Stimulated activated CD4-positive, alpha-beta T cell treated with anti-CD3 and anti-CD28 coated beads, TNF-alpha, amount 100 ng/mL, for 1 hour (primary cell): Measurements from ENCODE around the gene KDM1B.
"Not testable (repeated sequence)": the region's sequence is repeated elsewhere in the genome, so short reads cannot be mapped to it uniquely, and the experiment has no call there.

Experiments
- DNase-seq, 3 donors: peaks; one replicate each; pipeline ENCODE4 v3.0.0-alpha.2; 2020; ENCODE audit warnings: low read depth in 3 of 3, low spot score in 1 of 3

KDM1B gene

DNA sequence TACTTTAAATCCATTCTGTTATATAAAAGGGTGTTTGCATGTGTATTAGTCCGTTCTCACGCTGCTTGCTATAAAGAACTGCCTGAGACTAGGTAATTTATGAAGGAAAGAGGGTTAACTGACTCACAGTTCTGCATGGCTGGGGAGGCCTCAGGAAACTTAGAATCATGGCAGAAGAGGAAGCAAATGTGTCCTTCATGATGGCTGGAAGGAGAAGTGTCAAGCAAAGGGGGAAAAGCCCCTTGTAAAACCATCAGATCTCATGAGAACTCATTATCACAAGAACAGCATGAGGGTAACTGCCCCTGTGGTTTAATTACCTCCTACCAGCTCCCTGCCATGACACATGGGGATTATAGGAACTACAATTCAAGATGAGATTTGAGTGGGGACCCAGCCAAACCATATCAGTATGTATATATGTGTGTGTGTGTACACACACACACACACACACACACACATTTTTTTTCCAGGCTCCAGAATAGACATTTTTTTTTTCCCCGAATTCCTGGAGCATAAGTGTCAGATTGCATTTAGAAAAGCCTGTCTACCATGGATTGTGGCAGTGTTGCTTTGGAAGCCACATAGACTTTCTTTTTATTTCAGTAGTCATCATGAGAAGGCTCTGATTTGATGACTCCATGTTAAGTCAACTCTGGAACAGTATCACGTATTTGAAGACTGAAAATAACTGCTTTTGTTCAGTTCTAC lies 31.5 kb downstream of the KDM1B start:
- DNase-seq = no peak

DNA sequence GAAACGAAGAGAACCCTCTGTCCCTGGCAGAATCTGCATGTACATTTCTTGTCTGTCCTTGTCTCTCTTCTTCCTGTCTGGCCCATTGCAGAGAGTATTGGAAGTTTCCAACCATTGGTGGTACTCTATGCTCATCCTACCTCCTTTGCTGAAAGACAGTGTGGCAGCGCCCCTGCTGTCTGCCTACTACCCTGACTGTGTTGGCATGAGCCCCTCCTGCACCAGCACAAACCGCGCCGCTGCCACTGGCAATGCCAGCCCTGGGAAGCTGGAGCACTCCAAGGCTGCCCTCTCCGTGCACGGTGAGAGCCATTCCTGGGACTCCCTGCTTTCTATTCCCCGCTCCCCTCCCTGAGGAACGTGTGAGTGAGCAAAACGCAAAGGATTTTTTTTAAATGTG lies 32.5 kb downstream of the KDM1B start:
- no peak for DNase-seq

DNA sequence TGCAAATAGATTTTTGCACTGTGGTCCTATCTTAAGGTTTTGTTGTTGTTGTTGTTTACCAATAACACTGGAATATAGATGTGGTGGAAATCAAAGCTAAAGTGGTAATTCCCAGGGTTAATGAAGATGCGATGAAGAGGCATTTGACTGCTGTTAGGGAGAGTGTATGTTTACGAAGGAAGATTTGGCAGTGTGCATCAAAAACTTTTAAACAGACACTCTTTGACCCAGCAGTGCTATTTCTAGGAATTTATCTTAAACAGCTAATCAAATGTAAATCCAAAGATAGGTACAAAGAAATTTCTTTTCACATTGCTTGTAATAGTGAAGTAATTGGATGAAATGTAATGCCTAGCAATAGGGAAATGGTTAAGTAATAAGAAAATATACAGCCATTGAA lies 34.0 kb downstream of the KDM1B start:
- no peak for DNase-seq

DNA sequence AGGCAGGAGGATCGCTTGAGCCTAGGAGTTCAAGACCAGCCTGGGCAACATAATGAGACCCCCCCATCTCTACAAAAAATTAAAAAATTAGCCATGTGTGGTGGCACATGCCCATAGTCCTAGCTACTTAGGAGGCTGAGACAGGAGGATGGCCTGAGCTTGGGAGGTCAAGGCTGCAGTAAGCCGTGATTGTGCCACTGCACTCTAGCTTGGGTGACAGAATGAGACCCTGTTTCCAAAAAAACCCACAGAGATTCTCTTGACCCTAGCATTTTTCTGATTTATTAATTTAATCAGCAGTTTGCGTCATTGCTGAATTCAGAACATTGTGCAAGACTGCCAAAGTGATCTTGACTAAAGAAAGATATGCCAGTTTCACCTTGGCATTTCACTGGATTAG lies 36.8 kb downstream of the KDM1B start:
- DNase-seq = no peak

DNA sequence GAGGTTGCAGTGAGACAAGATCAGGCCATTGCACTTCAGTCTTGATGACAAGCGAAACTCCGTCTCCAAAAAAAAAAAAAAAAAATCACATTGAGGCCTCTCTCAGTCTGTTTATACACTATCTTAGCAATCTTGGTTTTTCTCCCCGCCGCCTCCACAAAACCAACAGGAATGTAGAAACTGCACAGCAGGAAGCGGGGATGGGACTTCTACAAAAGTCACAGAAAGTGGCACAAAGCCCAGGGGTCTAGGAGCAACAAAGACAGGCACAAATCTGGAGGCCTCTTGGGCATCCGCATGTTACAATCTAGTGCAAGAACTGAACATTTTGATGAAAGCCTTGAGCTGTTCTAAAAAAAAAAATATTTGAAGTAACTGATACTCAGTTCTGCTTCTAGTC lies 48.6 kb downstream of the KDM1B start:
- no peak for DNase-seq

DNA sequence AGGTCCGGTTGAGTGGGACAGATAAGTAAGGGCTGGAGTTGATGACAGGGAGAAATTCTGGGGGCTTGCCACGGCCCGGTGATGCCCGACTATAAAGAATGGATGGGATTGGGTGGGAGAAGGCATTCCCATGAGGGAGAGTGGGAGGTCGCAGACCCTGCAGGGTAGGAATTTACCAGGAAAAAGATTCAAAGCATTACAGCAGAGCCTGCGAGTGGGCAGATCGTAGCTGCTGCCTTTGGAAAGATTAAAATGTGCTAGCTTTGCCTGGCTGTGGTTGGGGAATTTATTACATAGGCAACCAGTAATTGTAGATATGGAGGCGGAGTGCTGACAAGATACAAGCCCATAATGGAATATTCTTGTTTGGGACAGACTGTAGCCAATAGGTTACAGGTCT lies 49.5 kb downstream of the KDM1B start:
- DNase-seq = no peak

DNA sequence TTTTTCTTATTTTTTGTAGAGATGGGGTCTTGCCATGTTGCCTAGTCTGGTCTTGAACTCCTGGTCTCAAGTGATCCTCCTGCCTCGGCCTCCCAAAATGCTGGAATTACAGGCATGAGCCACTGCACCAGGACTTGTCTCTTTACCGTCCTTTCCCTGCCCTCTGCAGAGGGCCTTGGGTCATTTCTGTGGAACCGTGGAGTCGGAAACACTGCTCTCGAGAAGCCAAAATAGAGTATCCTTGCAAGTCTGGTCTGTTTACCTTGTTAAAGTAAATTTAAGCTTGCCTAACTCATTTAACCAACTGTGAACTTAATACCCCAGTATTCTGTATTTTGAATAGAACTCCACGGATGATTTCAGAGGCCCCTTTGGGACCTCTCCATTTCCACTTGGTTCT lies 51.4 kb downstream of the KDM1B start:
- DNase-seq = no peak

DNA sequence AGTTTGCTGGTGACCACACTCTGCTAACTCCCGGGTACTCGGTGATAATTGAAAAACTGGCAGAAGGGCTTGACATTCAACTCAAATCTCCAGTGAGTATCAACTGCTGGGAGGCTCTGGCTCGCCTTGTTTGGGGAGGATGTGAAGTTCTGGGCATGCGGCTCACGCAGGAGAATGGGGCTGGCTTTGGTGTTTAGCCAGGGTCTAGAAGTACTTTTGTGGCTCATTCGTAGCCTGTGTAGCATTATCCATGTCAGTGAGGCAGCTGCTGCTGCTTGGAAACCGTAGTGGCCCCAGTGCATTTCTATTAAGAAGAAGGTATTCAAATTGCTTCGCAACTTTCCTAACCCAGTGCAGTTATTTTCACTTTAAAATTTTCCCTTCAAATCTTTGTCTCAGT lies 52.2 kb downstream of the KDM1B start:
- DNase-seq = no peak

DNA sequence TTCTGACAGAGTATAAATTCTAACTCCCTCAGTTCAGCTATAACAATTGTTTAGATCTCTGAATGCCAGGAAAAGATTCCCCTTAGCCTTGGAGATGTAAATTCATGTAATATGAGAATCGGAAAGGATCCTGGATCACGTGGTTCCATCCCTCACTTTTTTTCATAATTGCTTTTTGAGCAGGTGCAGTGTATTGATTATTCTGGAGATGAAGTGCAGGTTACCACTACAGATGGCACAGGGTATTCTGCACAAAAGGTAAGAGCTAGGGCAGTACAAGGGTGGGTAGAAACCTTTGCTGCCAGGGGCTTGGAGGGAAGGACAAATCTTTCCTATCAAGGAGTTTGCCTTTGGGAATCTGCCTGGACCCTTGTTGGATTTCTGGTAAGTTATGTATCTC lies 52.7 kb downstream of the KDM1B start:
- DNase-seq = no peak

DNA sequence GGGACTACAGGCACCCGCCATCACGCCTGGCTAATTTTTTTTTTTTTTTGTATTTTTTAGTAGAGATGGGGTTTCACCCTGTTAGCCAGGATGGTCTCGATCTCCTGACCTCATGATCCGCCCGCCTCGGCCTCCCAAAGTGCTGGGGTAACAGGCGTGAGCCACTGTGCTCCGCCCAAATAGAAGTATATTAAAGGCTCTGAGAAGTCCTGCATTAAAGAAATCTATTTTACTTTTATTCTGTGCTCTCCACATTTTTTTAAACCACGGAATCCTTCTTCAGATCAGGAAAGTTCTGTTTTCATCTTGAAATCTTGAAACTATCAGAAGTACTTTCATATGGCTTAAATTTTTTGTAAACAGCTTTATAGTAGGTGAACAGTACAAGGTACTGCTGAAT lies 53.6 kb downstream of the KDM1B start:
- DNase-seq = not testable (repeated sequence)

DNA sequence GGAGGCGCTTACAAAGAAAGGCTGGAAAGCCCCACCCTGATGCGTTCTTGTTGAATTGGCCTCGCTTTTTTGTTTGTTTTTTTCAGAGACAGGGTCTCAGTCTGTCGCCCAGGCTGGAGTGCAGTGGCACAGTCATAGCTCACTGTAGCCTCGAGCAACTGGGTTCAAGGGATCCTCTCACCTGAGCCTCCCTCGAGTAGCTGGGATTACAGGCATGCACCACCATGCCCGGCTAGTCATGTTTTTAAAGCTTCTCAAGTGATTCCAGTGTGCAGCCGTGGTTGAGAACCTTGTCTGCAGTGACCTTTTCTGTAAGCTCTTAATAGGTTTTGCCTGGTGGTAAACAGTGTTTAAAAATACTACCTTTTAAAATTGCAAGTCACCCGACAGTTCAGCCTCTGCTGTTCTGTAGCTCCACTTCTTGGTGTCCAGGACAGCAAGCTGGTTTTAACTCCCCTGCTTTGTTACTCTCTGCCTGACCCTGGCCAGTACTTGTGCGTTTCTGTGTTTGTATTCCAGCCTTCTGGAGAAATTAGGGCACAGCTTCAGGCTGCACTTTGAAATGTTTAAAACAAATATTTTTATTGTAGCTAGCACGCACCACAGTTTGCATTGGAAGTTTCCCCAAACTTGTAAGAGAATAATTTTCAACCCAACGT lies 54.4 kb downstream of the KDM1B start:
- DNase-seq = no peak

DNA sequence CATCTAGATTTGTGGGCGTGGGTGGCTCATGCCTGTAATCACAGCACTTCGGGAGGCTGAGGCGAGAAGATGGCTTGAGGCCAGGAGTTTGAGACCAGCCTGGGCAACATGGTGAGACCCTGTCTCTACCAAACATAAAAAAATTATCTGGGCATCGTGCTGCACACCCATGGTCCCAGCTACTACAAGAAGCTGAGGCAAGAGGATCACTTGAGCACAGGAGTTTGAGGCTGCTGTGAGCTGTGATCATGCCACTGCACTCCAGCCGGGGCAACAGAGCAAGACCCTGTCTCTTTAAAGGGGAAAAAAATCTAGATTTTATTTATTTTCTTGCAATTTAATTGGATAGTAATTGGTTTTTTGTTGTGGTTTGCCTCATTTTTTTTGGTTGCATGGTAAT lies 55.5 kb downstream of the KDM1B start:
- DNase-seq = no peak

DNA sequence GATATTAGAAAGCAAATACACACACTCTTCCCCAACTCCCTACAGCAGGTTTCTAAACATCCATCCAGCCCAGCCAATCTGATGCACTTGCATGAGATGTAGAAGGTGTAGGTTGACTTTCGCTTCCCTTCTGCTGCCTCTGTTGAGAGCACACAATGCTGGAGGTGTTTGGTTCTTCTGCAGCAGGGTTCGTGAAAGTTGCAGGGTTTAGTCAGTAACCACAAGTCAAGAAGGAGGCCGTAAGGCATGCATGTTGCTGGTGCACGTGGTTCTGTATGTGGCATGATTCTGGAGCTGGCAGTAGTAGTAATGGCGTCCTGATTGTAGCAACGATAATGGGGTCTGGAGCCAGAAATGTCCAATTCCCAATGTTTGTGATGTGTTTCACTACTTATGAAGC lies 56.1 kb downstream of the KDM1B start:
- no peak for DNase-seq

DNA sequence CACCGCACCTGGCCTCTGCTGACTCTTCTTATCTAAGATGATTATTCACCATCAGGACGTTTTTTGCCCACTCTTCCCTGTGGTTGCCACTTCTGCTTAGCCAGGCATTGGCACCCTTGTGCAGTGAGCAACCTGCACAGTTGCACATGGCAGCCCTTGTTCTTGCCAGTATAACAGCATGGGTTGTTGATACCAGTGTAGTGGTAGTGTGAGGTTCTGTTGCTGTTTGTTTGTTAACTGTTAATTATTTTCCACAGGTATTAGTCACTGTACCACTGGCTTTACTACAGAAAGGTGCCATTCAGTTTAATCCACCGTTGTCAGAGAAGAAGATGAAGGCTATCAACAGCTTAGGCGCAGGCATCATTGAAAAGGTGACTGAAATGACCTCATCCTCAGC lies 57.0 kb downstream of the KDM1B start:
- DNase-seq = no peak

DNA sequence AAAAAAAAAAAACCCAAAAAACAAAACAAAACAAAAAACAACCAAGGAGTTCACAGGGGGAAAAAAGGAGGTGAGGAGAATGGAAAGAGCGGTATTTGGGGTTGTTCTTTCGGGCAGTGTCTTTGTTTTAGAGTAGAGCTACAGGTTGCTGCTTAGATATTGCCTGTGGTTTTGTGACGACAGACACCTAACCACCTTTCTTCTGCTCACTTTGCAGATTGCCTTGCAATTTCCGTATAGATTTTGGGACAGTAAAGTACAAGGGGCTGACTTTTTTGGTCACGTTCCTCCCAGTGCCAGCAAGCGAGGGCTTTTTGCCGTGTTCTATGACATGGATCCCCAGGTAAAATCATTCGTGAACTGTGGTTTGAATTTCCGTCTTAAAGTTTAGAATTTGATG lies 58.2 kb downstream of the KDM1B start:
- no peak for DNase-seq

DNA sequence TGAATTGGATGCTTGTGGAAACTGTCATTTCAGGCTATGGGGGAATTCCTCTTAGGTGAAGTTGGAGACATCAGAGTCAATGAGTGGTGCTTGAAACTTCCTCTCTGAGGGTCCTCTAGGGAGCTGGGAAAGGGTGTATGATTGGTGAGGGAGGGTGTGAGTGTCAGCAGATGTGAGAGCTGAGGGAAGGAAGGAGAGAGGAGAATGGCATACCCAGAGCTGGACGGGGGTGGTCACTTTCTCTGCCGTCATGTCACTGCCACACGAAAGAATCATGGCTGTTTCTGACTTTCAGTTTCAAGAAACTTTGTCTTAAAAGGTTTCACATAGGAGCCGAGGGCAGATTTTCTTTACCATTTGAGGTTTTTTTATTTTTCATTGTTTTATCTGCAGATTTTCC lies 58.8 kb downstream of the KDM1B start:
- no peak for DNase-seq

DNA sequence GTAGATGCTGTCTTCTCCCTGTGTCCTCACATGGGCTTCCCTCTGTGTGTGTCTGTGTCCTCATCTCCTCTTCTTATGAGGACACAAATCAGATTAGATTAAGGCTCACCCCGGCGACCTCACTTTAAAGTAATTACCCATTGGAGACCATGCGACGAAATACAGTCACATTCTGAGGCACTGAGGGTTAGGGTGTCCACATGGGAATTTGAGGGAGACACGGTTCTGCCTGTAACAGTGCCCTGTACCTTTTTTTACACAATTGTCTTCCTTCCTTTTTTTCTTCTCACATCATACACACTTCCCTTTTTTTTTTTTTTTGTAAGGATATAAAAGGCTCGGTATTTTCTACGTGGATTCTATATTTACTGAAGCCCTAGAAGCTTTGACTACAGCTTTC lies 60.2 kb downstream of the KDM1B start:
- DNase-seq = no peak

DNA sequence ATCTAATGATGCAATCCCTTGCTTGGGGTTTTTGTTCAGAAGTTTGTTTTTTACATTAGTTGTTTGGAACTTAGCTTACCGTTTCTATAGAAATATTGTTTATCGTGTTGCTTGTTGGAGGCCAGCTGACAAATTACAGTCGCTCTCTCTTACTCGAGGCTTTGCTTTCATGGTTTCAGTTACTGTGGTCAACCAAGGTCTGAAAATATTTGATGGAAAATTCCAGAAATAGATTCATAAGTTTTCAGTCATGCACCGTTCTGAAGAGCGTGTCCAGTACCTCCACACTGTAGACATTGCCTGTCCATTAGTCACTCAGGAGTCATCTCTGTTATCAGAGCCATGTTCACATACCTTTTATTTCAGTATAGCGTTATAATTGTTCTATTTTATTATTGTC lies 61.2 kb downstream of the KDM1B start:
- DNase-seq = no peak

DNA sequence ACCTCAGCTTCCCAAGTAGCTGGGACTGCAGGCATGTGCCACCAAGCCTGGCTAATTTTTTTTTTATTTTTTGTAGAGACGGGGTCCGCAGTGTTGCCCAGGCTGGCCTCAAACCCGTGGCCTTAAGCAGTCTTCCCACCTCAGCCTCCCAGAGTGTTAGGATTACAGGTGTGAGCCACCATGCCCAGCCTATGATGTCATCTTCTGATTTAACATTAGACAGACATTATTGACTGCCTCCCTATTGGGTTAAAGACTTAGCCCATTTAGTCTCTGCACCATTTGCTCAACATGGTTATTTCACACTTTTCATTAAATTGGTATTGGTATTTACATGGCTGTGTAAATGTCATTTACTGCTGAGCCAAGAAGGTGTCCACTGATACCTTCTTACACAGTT lies 63.0 kb downstream of the KDM1B start:
- no peak for DNase-seq

DNA sequence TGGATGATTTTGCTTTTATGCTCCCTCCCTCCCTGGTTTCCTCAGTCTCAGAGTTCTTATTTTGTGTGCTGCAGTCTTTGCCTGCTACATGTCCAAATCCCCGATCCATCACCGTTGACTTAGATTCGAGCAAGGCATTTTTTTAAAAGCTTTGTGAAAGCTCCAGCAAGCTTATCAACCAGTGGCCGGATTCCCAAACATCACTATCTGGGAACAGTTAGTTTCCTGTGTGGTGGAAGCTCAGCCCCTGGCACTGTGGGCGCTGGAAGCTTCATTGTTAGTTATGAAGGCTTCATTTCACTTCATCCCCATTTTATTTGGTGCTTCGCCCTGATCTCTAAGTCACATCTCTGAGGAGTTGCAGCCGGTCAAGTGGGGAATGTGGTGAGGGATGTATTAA lies 64.4 kb downstream of the KDM1B start:
- DNase-seq = no peak

DNA sequence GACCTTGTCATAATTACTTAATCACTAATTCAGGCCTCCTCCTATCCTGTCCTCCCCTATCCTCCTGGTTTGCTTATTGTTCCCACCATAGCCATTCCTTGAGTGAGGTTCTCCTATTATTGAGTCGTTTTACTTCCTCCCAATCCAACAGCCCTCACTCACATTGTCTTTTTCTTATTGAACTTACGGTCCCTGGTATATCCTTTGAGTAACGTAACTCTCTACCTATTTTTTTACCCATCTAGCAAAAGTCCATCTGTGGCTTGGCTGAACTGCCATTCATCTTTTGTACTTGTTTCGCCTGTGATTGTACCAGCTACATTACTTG lies 66.0 kb downstream of the KDM1B start:
- DNase-seq = no peak

DNA sequence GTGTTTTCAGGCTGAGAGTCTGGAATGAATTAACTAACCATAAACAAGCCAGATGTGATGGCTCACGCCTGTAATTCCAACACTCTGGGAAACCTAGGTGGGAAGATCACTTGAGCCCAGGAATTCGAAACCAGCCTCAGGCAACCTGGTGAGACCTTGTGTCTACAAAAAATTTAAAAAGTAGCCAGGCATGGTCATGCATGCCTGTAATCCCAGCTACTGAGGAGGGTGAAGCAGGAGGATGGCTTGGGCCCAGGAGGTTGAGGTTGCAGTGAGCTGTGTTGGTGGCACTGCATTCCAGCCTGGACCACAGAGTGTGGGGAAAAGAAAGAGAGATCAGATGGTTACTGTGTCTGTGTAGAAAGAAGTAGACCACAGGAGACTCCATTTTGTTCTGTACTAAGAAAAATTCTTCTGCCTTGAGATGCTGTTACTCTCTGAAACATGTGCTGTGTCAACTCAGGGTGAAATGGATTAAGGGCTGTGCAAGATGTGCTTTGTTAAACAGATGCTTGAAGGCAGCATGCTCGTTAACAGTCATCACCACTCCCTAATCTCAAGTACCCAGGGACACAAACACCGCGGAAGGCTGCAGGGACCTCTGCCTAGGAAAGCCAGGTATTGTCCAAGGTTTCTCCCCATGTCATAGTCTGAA lies 71.4 kb downstream of the KDM1B start:
- not testable (repeated sequence) for DNase-seq

DNA sequence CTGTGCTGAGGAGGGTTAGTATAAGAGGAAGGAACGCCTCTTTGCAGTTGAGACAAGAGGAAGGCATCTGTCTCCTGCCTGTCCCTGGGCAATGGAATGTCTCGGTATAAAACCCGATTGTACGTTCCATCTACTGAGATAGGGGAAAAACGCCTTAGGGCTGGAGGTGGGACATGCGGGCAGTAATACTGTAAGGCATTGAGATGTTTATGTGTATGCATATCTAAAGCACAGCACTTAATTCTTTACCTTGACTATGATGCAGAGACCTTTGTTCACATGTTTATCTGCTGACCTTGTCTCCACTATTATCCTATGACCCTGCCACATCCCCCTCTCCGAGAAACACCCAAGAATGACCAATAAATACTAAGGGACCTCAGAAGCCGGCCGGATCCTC lies 71.9 kb downstream of the KDM1B start:
- not testable (repeated sequence) for DNase-seq
